ENCODE measurements around the gene ITGB5.

ITGB5 gene

DNA sequence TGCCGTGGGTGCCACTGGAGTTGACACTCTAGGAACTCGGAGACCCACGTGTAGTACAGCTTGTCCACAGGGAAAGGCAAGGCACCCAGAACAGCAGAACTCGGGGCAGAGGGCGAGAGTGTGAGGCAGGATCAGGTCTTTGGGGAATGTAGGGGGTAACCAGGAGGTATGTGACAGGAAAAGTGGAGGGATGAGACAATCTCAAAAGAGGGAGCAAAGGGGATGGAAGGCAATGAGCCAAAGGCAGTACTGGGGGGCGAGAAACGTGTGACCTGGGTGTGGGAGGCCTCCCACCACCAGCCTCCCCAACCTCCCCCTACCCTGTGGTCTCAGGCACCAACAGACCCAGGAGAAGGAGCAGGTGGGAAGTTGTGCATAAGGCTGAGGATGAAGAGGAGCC, 108.0 kb downstream of the ITGB5 start:
- DNase-seq (ENCODE audit: extremely low read depth, low read depth) = no peak
- TF ChIP-seq, protein P1, sequence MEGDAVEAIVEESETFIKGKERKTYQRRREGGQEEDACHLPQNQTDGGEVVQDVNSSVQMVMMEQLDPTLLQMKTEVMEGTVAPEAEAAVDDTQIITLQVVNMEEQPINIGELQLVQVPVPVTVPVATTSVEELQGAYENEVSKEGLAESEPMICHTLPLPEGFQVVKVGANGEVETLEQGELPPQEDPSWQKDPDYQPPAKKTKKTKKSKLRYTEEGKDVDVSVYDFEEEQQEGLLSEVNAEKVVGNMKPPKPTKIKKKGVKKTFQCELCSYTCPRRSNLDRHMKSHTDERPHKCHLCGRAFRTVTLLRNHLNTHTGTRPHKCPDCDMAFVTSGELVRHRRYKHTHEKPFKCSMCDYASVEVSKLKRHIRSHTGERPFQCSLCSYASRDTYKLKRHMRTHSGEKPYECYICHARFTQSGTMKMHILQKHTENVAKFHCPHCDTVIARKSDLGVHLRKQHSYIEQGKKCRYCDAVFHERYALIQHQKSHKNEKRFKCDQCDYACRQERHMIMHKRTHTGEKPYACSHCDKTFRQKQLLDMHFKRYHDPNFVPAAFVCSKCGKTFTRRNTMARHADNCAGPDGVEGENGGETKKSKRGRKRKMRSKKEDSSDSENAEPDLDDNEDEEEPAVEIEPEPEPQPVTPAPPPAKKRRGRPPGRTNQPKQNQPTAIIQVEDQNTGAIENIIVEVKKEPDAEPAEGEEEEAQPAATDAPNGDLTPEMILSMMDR (IDR thresholded peaks at IDR 0.05; ENCODE audit: low read depth, low read length, missing control alignments) = no peak
- H3K4me3 ChIP-seq (replicated peaks; ENCODE audit: low read depth, low read length) = no peak overlapping the region

DNA sequence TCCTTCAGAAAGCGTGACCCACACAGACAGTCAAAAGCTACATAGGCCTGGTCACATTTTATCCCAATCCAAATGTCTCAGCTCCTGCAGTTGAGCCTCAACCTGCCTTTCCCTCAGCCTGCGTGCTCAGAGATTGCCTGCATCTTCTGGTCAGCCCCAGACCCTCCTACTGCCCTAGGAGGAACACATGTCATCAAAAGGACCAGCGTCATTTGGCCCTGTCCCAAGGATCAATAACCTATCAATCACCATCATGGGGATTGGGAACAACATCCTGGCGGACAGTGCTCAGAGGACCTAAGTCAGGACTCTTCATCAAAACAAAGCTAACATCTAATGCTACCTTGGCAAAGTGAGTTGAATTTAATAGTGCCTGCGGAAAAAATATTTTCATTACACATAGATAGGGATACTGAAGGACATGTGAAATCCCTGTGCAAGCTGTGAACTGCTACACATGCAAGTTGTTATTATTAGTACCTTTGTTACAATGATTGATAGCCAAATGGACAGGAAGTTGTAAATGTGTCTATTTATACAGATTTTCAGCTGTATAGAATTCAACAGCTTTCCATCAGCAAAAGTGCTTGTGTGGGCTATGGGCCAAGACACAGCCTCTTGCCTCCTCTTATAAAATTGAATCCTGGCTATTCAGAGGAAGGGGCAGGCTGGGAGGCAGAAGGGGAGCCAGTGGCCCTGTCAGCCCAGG, 109.2 kb downstream of the ITGB5 start:
- H3K4me3 ChIP-seq (replicated peaks; ENCODE audit: low read depth, low read length) = no peak overlapping the region
- TF ChIP-seq, protein P1 (IDR thresholded peaks at IDR 0.05; ENCODE audit: low read depth, low read length, missing control alignments) = no peak
- DNase-seq (ENCODE audit: extremely low read depth, low read depth) = no peak

DNA sequence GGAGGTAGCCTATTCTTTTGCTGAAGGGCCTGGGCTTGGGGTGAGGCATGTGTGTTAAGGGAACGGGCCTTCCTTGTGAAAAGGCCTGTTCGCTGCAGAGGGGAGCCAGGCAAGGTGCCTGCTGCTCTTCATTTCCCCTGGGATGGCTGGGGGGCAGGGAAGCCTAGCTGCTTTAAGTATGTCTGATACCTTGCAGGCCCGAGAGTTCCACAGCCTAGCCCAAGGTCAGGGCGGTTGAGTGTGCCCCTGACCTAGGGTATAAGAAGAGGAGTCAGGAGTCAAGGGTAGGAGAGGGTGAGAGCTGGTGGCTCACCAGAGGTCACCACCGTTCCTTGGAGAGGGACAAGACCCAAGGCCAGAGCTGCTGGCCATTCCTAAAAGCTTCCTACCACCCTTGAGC, 110.3 kb downstream of the ITGB5 start:
- TF ChIP-seq, protein P1 (IDR thresholded peaks at IDR 0.05; ENCODE audit: low read depth, low read length, missing control alignments) = no peak
- no peak for DNase-seq (ENCODE audit: extremely low read depth, low read depth)
- no peak overlapping the region for H3K4me3 ChIP-seq (replicated peaks; ENCODE audit: low read depth, low read length)

DNA sequence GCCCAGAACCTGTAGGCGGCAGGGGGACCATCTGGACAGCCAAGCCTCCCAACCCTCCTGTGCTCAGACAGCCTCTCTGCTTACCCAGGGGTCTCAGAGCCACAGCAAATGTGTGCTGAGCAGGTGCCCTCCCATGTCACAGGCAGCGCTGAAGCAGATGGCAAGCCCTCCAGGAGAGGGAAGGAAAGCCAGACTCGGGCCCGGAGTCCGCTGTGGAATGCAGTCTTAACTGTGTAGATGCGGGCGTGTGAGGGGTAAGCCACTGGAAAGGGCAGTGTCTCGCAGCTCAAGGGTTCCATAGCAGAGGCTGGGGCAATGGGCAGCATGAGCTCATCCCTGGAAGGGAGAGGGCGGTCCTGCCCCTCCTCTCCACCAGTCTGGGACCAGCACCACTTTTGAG, 111.3 kb downstream of the ITGB5 start:
- TF ChIP-seq, protein P1 (IDR thresholded peaks at IDR 0.05; ENCODE audit: low read depth, low read length, missing control alignments) = no peak
- no peak overlapping the region for H3K4me3 ChIP-seq (replicated peaks; ENCODE audit: low read depth, low read length)
- no peak for DNase-seq (ENCODE audit: extremely low read depth, low read depth)

DNA sequence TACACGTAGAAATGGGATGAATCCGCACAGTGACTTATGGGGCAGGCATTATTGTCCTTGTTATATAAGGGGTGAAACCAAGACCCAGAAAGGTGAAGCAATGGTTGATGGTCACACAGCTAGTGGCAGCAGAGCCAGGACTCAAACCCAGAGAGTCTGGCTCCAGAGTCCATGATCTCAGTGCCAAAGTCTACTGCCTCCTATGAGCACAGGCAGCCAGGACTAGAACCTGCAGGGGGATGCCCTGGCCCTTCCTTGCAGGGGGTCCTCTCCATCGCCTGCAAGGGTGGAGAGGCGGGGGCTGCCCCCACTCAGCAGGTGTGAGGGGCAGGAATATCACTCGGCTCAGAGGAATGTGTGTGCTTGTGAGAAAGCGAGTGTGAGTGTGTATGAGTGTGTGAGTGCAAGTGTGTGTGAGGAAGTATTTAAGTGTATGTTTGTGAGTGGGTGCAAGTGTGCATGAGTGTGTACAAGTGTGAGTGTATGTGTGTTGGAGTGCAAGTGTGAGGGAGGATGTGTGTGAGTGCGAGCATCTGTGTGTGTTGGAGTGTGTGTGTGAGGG, 112.2 kb downstream of the ITGB5 start:
- TF ChIP-seq, protein P1 (IDR thresholded peaks at IDR 0.05; ENCODE audit: low read depth, low read length, missing control alignments) = no peak
- no peak overlapping the region for H3K4me3 ChIP-seq (replicated peaks; ENCODE audit: low read depth, low read length)
- no peak for DNase-seq (ENCODE audit: extremely low read depth, low read depth)

DNA sequence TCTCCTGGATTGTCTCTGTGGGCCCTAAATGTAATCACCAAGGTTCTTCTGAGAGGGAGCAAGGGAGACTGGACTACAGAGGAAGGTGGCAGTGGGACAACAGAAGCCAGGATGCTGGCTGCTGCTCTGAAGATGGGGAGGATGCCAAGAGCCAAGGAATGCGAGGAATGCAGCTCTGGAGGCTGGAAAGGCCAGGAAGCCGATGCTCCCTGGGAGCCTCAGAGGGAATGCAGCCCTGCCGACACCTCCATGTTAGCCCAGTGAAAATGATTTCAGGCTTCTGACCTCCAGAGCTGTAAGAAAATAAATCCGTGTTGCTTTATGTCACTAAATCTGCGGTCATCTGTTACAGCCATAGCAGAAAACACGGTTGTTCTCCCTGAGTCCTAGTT, 112.8 kb downstream of the ITGB5 start:
- no peak for DNase-seq (ENCODE audit: extremely low read depth, low read depth)
- no peak overlapping the region for H3K4me3 ChIP-seq (replicated peaks; ENCODE audit: low read depth, low read length)
- TF ChIP-seq, protein P1 (IDR thresholded peaks at IDR 0.05; ENCODE audit: low read depth, low read length, missing control alignments) = no peak
